ENCODE measurements around the gene AQP5.

- no peak for TF ChIP-seq CTCF (IDR thresholded peaks at IDR 0.05)
- TF ChIP-seq POLR2A (IDR thresholded peaks at IDR 0.05): no peak
- no peak for TF ChIP-seq POLR2AphosphoS5 (IDR thresholded peaks at IDR 0.05)
- no peak for TF ChIP-seq EP300 (IDR thresholded peaks at IDR 0.05)
These were observed 51.9 kb downstream of the AQP5 start for GRCh38 chr12:50013361-50014147.
